SK-N-MC (cell line): ENCODE data around the gene MAGEA8.
"Not testable (repeated sequence)": the region's sequence is repeated elsewhere in the genome, so short reads cannot be mapped to it uniquely, and the experiment has no call there.

ENCODE experiments used
- EZH2 ChIP-seq: fragments of 200-600 bp; sonication (generic); IDR thresholded peaks from one replicate; pipeline ENCODE4 v1.6.1; 2017; ENCODE audit warnings: antibody characterized with exemption
- POLR2AphosphoS5 ChIP-seq: IDR thresholded peaks from 2 replicates; pipeline ENCODE4 v1.6.1; 2012; ENCODE audit warnings: mild to moderate bottlenecking, low read depth, low read length, borderline replicate concordance

DNA sequence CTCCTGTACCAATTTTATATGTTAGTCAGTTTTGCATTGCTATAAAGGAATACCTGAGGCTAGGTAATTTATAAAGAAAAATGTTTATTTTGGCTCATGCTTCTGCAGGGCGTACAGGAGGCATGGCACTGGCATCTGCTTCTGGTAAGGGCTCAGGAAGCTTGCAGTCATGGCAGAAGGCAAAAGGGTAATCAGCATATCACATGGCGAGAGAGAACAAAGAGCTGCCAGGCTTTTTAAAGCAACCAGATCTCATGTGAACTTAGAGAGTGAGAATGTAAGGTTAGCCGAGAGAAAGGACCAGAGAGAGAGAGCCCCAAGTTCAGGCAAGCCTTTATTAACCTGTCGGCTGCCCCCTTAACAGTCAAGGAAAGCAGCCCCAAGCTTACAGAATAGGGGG, 42.9 kb downstream of the MAGEA8 start:
- TF ChIP-seq POLR2AphosphoS5, EZH2: not testable (repeated sequence)
